Measurements from ENCODE around the gene DNAJB4.
"Not testable (repeated sequence)": the region's sequence is repeated elsewhere in the genome, so short reads cannot be mapped to it uniquely, and the experiment has no call there.

DNAJB4 gene

DNA sequence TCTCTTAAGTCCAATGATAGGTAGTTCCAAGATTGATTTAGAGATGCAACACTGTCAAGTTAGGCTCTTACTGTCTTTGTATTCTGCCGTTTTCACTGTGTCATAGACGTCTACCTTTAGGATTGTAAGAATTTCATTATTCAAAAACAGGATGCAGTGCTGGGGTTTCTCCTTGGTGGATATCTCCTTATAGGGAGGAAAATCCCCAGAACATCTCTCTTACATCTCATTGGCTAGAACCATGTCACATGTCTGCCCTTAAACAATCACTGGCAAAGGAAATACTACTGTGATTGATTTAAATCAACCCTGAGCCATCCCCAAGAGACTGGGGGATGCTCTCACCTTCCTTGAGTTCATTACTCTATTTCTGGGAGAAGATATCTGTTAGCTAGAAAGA, 15.0 kb upstream of the DNAJB4 start:
- TF ChIP-seq CTCF (IDR thresholded peaks at IDR 0.05; ENCODE audit: low read depth, low read length, missing control alignments), result no peak
- H3K4me3 ChIP-seq (replicated peaks; ENCODE audit: low read depth, low read length), result no peak overlapping the region
- no peak for DNase-seq (ENCODE audit: extremely low read depth, low read depth)

- H3K4me3 ChIP-seq (replicated peaks; ENCODE audit: low read depth, low read length), result no peak overlapping the region
- no peak for TF ChIP-seq CTCF (IDR thresholded peaks at IDR 0.05; ENCODE audit: low read depth, low read length, missing control alignments)
- no peak for DNase-seq (ENCODE audit: extremely low read depth, low read depth)
Observed at GRCh38 chr1:77990629-77991204, 14.0 kb upstream of the DNAJB4 start.

DNA sequence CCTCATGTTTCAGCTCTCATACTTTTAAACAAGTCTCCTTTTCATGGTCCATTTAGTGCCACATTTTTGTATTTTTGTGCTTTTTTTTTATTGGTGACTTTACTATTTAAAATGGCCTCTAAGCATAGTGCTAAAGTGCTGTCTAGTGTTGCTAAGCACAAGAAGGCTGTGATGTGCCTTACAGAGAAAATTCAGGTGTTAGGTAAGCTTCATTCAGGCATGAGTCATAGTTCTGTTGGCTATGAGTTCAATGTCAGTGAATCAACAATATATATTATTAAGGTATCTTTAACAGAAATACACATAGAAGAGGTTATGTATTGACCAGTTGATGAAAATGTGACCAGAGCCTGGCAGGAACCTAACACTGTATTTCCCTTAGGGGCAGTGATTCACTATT, 13.1 kb upstream of the DNAJB4 start:
- no peak for TF ChIP-seq CTCF (IDR thresholded peaks at IDR 0.05; ENCODE audit: low read depth, low read length, missing control alignments)
- DNase-seq (ENCODE audit: extremely low read depth, low read depth), result no peak
- H3K4me3 ChIP-seq (replicated peaks; ENCODE audit: low read depth, low read length), result no peak overlapping the region

GRCh38 chr1:77994117-77994705, 10.5 kb upstream of the DNAJB4 start:
- H3K4me3 ChIP-seq (replicated peaks; ENCODE audit: low read depth, low read length), result no peak overlapping the region
- no peak for TF ChIP-seq CTCF (IDR thresholded peaks at IDR 0.05; ENCODE audit: low read depth, low read length, missing control alignments)
- DNase-seq (ENCODE audit: extremely low read depth, low read depth), result no peak

DNA sequence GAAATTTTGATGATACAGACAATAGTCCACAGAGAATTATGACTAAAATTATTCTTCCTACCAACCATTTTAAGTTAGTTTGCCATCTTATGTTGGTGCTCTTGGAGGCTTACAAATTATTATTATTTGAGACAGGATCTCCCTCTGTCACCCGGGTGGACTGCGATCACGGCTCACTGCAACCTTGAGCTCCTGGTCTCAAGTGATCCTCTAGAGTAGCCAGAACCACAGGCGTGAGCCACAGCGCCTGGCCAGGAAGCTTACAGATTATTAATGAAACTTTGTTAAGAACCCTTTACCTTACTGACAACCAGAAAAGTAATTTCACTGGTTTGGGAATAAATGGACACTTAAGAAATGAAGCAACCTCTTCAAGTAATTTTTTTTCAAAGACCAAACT, 8.0 kb upstream of the DNAJB4 start:
- TF ChIP-seq CTCF (IDR thresholded peaks at IDR 0.05; ENCODE audit: low read depth, low read length, missing control alignments), result no peak
- no peak overlapping the region for H3K4me3 ChIP-seq (replicated peaks; ENCODE audit: low read depth, low read length)
- no peak for DNase-seq (ENCODE audit: extremely low read depth, low read depth)

- DNase-seq (ENCODE audit: extremely low read depth, low read depth); H3K4me3 ChIP-seq (replicated peaks; ENCODE audit: low read depth, low read length): not testable (repeated sequence)
Observed at GRCh38 chr1:78000536-78000935, 4.2 kb upstream of the DNAJB4 start.

- H3K4me3 ChIP-seq (replicated peaks; ENCODE audit: low read depth, low read length), result no peak overlapping the region
- DNase-seq (ENCODE audit: extremely low read depth, low read depth), result no peak
- TF ChIP-seq CTCF (IDR thresholded peaks at IDR 0.05; ENCODE audit: low read depth, low read length, missing control alignments), result no peak
Observed at GRCh38 chr1:78003070-78003746, 1.5 kb upstream of the DNAJB4 start.
